HepG2 (cell line): ENCODE measurements around the gene ASTN2. TPM values are rescaled to one million over a fixed set of nuclear protein-coding genes. Genes with fewer than 3 reads are reported as not detected.

Experiments
- ATAC-seq: fragments of 200-7000 bp; cut with Tn5 transposase; 3 replicates; pipeline ENCODE4 v1.9.1; 2020; ENCODE audit warnings: mild to moderate bottlenecking, moderate library complexity
- BruUV-seq: library from RNA; stranded (reverse); fragments of 400-500 nt; replicated peaks from 2 replicates; lab custom pipeline; 2021; lab: Mats Ljungman, UMichigan
- CTCF ChIA-PET: fragments of 300-600 bp; formaldehyde crosslinking; extraction: SDS; loops from one replicate; lab custom pipeline; 2021; ENCODE audit warnings: low total read pairs, inconsistent platforms, low intra/inter-chr PET ratio; lab: Yijun Ruan, JAX
- POLR2A ChIA-PET: fragments of 350-600 bp; sonication (Branson Sonifier 250); formaldehyde crosslinking; loops from one replicate; lab custom pipeline; 2020; ENCODE audit warnings: antibody characterized with exemption, inconsistent platforms; lab: Yijun Ruan, JAX
- DNase-seq: peaks from one replicate; pipeline ENCODE4 v3.0.0-alpha.2; 2015; ENCODE audit warnings: low spot score
- FAIRE-seq: peaks from 3 replicates; lab custom pipeline; 2011; peaks lifted over from hg19 to GRCh38; lab: Jason Lieb, UNC
- H2AFZ ChIP-seq: one replicate; pipeline ENCODE4 v1.6.1; 2011; ENCODE audit warnings: low read length, inconsistent platforms
- H3K27ac ChIP-seq: fragments of 300-600 bp; 3 replicates; pipeline ENCODE4 v1.8.0; 2011; ENCODE audit warnings: mixed run types, mild to moderate bottlenecking, mixed read lengths, low read length, inconsistent platforms; ENCODE audit not compliant: insufficient read depth; ENCODE audit errors: extremely low read length
- H3K27me3 ChIP-seq, 2 experiments: fragments of 200-600 bp in 1 of 2; 2 replicates in 1 of 2; 3 replicates in 1 of 2; pipeline versions ENCODE4 v1.6.0 to v1.8.0; 2011; ENCODE audit warnings: low read length in 2 of 2, mild to moderate bottlenecking in 2 of 2, moderate library complexity in 2 of 2, inconsistent platforms in 1 of 2; ENCODE audit not compliant: insufficient read depth in 2 of 2, control insufficient read depth in 1 of 2
- H3K36me3 ChIP-seq, 2 experiments: fragments of 200-600 bp in 1 of 2; replicated peaks in 1 of 2; 2 replicates in 1 of 2; 3 replicates in 1 of 2; pipeline versions ENCODE4 v1.5.1 to v1.8.0; 2011; ENCODE audit warnings: low read length in 2 of 2, inconsistent platforms in 1 of 2; ENCODE audit not compliant: insufficient read depth in 2 of 2, control insufficient read depth in 1 of 2
- H3K4me1 ChIP-seq: 2 replicates; pipeline ENCODE4 v1.5.1; 2012; ENCODE audit warnings: low read length, inconsistent platforms; ENCODE audit not compliant: insufficient read depth
- H3K4me2 ChIP-seq: 2 replicates; pipeline ENCODE4 v1.6.0; 2011; ENCODE audit warnings: low read depth, low read length, inconsistent platforms
- H3K4me3 ChIP-seq, 3 experiments: fragments of 200-600 bp in 1 of 3; sonication (generic), shearing (Covaris generic) in 1 of 3; replicated peaks in 1 of 3; 2 replicates each; pipeline ENCODE4 v1.5.1; 2011 to 2016; ENCODE audit warnings: low read length in 3 of 3, inconsistent platforms in 2 of 3, low read depth in 2 of 3, mild to moderate bottlenecking in 2 of 3, control low read depth in 1 of 3, mixed read lengths in 1 of 3; ENCODE audit not compliant: insufficient read depth in 1 of 3
- H3K79me2 ChIP-seq: one replicate; pipeline ENCODE4 v1.6.1; 2011; ENCODE audit warnings: low read length, inconsistent platforms; ENCODE audit not compliant: insufficient read depth
- H3K9ac ChIP-seq: 2 replicates; pipeline ENCODE4 v1.6.0; 2011; ENCODE audit warnings: mild to moderate bottlenecking, low read depth, low read length, inconsistent platforms; ENCODE audit not compliant: insufficient read depth
- H3K9me3 ChIP-seq: 2 replicates; pipeline ENCODE4 v1.5.1; 2012; ENCODE audit warnings: mild to moderate bottlenecking, low read length
- H4K20me1 ChIP-seq: 2 replicates; pipeline ENCODE4 v1.6.0; 2011; ENCODE audit warnings: inconsistent platforms, mild to moderate bottlenecking, low read length, moderate library complexity; ENCODE audit not compliant: insufficient read depth
- FOXM1 ChIP-seq: sonication (generic); formaldehyde crosslinking; IDR thresholded peaks from 2 replicates; pipeline ENCODE4 v1.5.0; 2020; ENCODE audit warnings: missing genetic modification reagents
- HOXD1 ChIP-seq: sonication (generic); formaldehyde crosslinking; IDR thresholded peaks from 2 replicates; pipeline ENCODE4 v1.5.0; 2020; ENCODE audit warnings: missing genetic modification reagents
- IKZF4 ChIP-seq: sonication (generic); formaldehyde crosslinking; IDR thresholded peaks from 2 replicates; pipeline ENCODE4 v1.5.1; 2020; ENCODE audit warnings: borderline replicate concordance, mild to moderate bottlenecking, low read depth, missing genetic modification reagents; ENCODE audit errors: not compliant biosample characterization
- SMAD9 ChIP-seq: sonication (generic); formaldehyde crosslinking; IDR thresholded peaks from 2 replicates; pipeline ENCODE4 v1.5.1; 2020; ENCODE audit warnings: mild to moderate bottlenecking, missing genetic modification reagents
- STAG1 ChIP-seq: sonication (generic); formaldehyde crosslinking; IDR thresholded peaks from 2 replicates; pipeline ENCODE4 v1.4.0; 2020; ENCODE audit warnings: missing genetic modification reagents
- THAP9 ChIP-seq: sonication (generic); formaldehyde crosslinking; IDR thresholded peaks from 2 replicates; pipeline ENCODE4; 2020; ENCODE audit warnings: missing genetic modification reagents, mild to moderate bottlenecking, borderline replicate concordance
- WGBS: methylation state at CpG from one replicate; pipeline ENCODE4 v1.1.6; 2017; ENCODE audit warnings: low lambda C conversion rate; 5-methylcytosine and 5-hydroxymethylcytosine counted together
- in situ Hi-C: cut with HindIII; loops from 2 replicates; pipeline ENCODE4 v1.10.0; 2017; ENCODE audit warnings: low pct_unique_long_range_greater_than_20kb; ENCODE audit not compliant: extremely low pct_ligation_motif_present
- intact Hi-C: fragments of 100-400 bp; cut with micrococcal nuclease; formaldehyde crosslinking; loops from one replicate; pipeline ENCODE4 v1.10.0; 2022; ENCODE audit not compliant: unreplicated experiment
- polyA plus RNA-seq, 8 experiments: library from polyadenylated mRNA; depleted of rRNA in 3 of 8; stranded (reverse) in 7 of 8; unstranded in 1 of 8; fragments of >200 nt; fragmentation: Illumina TruSeq in 4 of 8; extraction: Trizol in 4 of 8; gene quantifications; 2 replicates each; pipeline versions ENCODE4 v1.2.1 to v1.2.3, GENCODE V29; 2011 to 2016; ENCODE audit warnings: low read depth in 4 of 8, missing spikeins in 1 of 8, mixed read lengths in 1 of 8; ENCODE audit not compliant: insufficient read depth in 1 of 8
- total RNA-seq, 5 experiments: library from RNA; depleted of rRNA; stranded (reverse); fragments of >200 nt; fragmentation: Illumina TruSeq; extraction: Trizol; gene quantifications; 2 replicates each; pipeline ENCODE4 v1.2.3, GENCODE V29; 2016; ENCODE audit warnings: low read depth in 1 of 5
- TF ChIP-seq, protein P1 (sequence below): sonication (generic); formaldehyde crosslinking; IDR thresholded peaks from 2 replicates; pipeline ENCODE4 v1.5.0; 2020; ENCODE audit warnings: mild to moderate bottlenecking, missing genetic modification reagents

Gene ASTN2
- total and polyA plus RNA-seq, 2 of the 13 experiments (the other 11 are each of a cell fraction or from before 2014, with no cell fraction given): 5.2 to 13.5 TPM

DNA sequence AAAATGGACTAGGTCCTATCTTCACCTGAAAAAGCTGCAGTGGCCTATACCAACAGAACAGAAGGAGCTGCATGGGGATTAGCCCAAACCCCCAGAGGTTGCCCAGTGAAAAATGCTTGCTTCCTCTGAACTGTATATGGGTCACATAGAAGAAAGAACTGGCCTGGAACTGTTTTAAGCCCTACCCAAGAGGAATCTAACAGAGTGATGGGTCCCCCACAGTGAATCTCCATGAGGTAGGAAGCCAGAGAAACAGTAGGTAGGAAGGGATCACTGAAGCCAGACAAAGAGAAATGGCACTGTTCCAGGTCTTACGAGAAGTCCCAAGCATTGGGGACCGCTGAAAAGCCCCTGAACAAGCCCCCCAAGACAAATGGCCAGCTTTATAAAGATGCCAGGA, 756.6 kb downstream of the ASTN2 start:
- Histone ChIP-seq H3K36me3 (no peaks in the 10 kb centered on the region), H3K9ac (no peak overlapping the region), H3K9me3 (no peaks in the 10 kb centered on the region), H2AFZ (no peak overlapping the region), H3K79me2 (no peaks in the 10 kb centered on the region), H3K4me1 (peaks cover 22% of the 10 kb centered on the region), H3K27ac (no peak overlapping the region), H4K20me1 (no peaks in the 10 kb centered on the region), H3K4me2 (no peak overlapping the region), H3K4me3 (no peak overlapping the region), H3K27me3 (no peaks in the 10 kb centered on the region)
- no TSS peak for BruUV-seq
- in situ Hi-C loops (loop anchor here (10.0 kb wide), 1 partner anchor 1063 kb away; no protein-coding TSS in a partner anchor), intact Hi-C loops (no loop called here)
- TF ChIP-seq IKZF4 (CRISPR knock-in tag) (no peak), FOXM1 (no peak), SMAD9 (CRISPR knock-in tag) (no peak), HOXD1 (no peak), THAP9 (no peak), STAG1 (CRISPR knock-in tag) (no peak)
- TF ChIP-seq, protein P1, sequence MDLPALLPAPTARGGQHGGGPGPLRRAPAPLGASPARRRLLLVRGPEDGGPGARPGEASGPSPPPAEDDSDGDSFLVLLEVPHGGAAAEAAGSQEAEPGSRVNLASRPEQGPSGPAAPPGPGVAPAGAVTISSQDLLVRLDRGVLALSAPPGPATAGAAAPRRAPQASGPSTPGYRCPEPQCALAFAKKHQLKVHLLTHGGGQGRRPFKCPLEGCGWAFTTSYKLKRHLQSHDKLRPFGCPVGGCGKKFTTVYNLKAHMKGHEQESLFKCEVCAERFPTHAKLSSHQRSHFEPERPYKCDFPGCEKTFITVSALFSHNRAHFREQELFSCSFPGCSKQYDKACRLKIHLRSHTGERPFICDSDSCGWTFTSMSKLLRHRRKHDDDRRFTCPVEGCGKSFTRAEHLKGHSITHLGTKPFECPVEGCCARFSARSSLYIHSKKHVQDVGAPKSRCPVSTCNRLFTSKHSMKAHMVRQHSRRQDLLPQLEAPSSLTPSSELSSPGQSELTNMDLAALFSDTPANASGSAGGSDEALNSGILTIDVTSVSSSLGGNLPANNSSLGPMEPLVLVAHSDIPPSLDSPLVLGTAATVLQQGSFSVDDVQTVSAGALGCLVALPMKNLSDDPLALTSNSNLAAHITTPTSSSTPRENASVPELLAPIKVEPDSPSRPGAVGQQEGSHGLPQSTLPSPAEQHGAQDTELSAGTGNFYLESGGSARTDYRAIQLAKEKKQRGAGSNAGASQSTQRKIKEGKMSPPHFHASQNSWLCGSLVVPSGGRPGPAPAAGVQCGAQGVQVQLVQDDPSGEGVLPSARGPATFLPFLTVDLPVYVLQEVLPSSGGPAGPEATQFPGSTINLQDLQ (CRISPR knock-in tag): no peak
- WGBS: 91% methylated on average over 2 of the region's 2 CpGs
- FAIRE-seq (no peak), ATAC-seq (no peak), DNase-seq (no peak)
- POLR2A ChIA-PET: no interaction called here
- CTCF ChIA-PET: interaction anchor here (1.1 to 3.8 kb wide), 2 partner anchors 69 to 72 kb away, joined by 3 to 34 read pairs; no protein-coding TSS in a partner anchor
